DND-41 (cell line): ENCODE results near the gene CBX1.

Experiments used
- EZH2 ChIP-seq: IDR thresholded peaks from 3 replicates; pipeline ENCODE4 v1.6.1; 2012; ENCODE audit warnings: borderline replicate concordance, low read depth, mild to moderate bottlenecking, moderate library complexity, low read length, inconsistent platforms; ENCODE audit not compliant: severe bottlenecking
- TF ChIP-seq, protein P1 (sequence below): IDR thresholded peaks from 2 replicates; pipeline ENCODE4 v1.5.1; 2012; ENCODE audit warnings: borderline replicate concordance, low read length, moderate library complexity, mild to moderate bottlenecking; ENCODE audit not compliant: poor library complexity, severe bottlenecking; ENCODE audit errors: extremely low read depth

DNA sequence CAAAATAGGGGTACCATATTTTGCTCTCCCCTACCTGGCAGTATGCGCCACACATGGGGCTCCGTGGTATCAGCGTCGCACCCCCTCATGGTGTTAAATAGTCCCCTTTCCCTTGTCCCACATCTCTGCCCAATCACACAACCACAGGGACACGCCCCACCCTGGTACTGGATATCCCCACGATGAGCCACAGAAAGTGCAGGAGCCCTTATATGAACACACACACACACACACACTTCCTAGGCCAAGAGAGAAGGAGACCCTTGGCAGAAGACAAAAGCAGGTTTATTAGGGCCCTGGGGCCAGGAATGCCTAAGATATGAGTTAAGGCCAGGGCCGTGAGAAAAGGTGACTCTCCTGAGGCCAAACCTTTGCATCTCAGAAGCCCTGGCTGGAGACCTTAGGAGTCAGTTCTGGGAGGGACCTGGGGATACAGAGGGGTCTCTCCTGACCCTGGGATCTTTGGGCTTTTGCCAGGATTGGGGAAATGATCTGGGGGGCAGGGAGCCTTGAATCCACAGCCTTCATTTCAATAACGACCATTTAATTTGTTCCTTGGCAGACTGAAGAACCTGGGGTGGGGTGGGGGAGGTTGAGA is 75.3 kb downstream of the CBX1 start:
- TF ChIP-seq, protein P1, sequence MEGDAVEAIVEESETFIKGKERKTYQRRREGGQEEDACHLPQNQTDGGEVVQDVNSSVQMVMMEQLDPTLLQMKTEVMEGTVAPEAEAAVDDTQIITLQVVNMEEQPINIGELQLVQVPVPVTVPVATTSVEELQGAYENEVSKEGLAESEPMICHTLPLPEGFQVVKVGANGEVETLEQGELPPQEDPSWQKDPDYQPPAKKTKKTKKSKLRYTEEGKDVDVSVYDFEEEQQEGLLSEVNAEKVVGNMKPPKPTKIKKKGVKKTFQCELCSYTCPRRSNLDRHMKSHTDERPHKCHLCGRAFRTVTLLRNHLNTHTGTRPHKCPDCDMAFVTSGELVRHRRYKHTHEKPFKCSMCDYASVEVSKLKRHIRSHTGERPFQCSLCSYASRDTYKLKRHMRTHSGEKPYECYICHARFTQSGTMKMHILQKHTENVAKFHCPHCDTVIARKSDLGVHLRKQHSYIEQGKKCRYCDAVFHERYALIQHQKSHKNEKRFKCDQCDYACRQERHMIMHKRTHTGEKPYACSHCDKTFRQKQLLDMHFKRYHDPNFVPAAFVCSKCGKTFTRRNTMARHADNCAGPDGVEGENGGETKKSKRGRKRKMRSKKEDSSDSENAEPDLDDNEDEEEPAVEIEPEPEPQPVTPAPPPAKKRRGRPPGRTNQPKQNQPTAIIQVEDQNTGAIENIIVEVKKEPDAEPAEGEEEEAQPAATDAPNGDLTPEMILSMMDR: no peak
- no peak for TF ChIP-seq EZH2
